Thyroid gland (tissue), 4 donors: ENCODE results near the gene LRRC38.

Source experiments
- CTCF ChIP-seq, 6 experiments: fragments of 200-600 bp in 3 of 6; fragments of 450-650 bp in 3 of 6; sonication (generic) in 3 of 6; IDR thresholded peaks; one replicate each; pipeline ENCODE4 v1.5.1; 2016 to 2019; ENCODE audit warnings: antibody characterized with exemption in 6 of 6, mild to moderate bottlenecking in 2 of 6, inconsistent platforms in 1 of 6, moderate library complexity in 1 of 6
- POLR2A ChIP-seq, 2 donors: fragments of 450-650 bp; IDR thresholded peaks; one replicate each; pipeline ENCODE4 v1.6.1; 2017; ENCODE audit warnings: antibody characterized with exemption in 2 of 2, mild to moderate bottlenecking in 2 of 2, moderate library complexity in 1 of 2

- TF ChIP-seq CTCF (IDR thresholded peaks at IDR 0.05) (no peak), POLR2A (IDR thresholded peaks at IDR 0.05) (no peak)
Measured at GRCh38 chr1:13523780-13524477, 10.1 kb upstream of the LRRC38 start.
